HCT116 (cell line): ENCODE data around the gene CLCN1. TPM values are rescaled to one million over a fixed set of nuclear protein-coding genes. Genes with fewer than 3 reads are reported as not detected.

Experiments
- ATAC-seq: fragments of 200-7000 bp; cut with Tn5 transposase; 2 replicates; pipeline ENCODE4 v1.9.1; 2020; ENCODE audit warnings: mild to moderate bottlenecking, moderate library complexity
- BruUV-seq: library from RNA; stranded (reverse); fragments of 400-500 nt; replicated peaks from 2 replicates; lab custom pipeline; 2021; lab: Mats Ljungman, UMichigan
- CTCF ChIA-PET: fragments of 300-600 bp; sonication (Branson Sonifier 250); formaldehyde crosslinking; loops from one replicate; lab custom pipeline; 2021; ENCODE audit warnings: antibody characterized with exemption; lab: Charles Lee
- POLR2A ChIA-PET: fragments of 300-600, 350-600 bp; sonication (Branson Sonifier 250); formaldehyde crosslinking; loops from one replicate; lab custom pipeline; 2021; ENCODE audit warnings: antibody characterized with exemption; lab: Charles Lee
- RAD21 ChIA-PET, 2 experiments: fragments of 300-600 bp; sonication (Branson Sonifier 250); formaldehyde crosslinking; loops; one replicate each; lab custom pipeline; 2023; ENCODE audit warnings: low total read pairs in 2 of 2; ENCODE audit not compliant: uncharacterized antibody in 2 of 2, unreplicated experiment in 2 of 2, low non-redundant PET in 1 of 2; lab: Charles Lee
- DNase-seq: peaks from one replicate; pipeline ENCODE4 v3.0.0-alpha.2; 2010; ENCODE audit warnings: low read depth, low spot score
- H2AFZ ChIP-seq: fragments of 200-600 bp; shearing (Covaris generic), sonication (generic); 2 replicates; pipeline ENCODE4 v1.6.1; 2017; ENCODE audit warnings: low read depth, mixed run types, mixed read lengths, antibody characterized with exemption, low read length; ENCODE audit not compliant: poor library complexity, severe bottlenecking
- H3K27ac ChIP-seq: 2 replicates; pipeline ENCODE4 v1.5.1; 2012; ENCODE audit warnings: low read depth, low read length
- H3K27me3 ChIP-seq: fragments of 200-600 bp; sonication (generic); 2 replicates; pipeline ENCODE4 v1.6.1; 2016; ENCODE audit warnings: mixed run types, low read length, mixed read lengths; ENCODE audit not compliant: insufficient read depth
- H3K36me3 ChIP-seq, 2 experiments: fragments of 200-500 bp in 1 of 2; fragments of 200-600 bp in 1 of 2; sonication (Bioruptor generic) in 1 of 2; sonication (generic) in 1 of 2; 2 replicates each; pipeline versions ENCODE4 v1.5.1 to v1.6.1; 2014 to 2016; ENCODE audit warnings: low read length in 2 of 2, inconsistent platforms in 1 of 2, mixed read lengths in 1 of 2, mixed run types in 1 of 2; ENCODE audit not compliant: insufficient read depth in 2 of 2, control insufficient read depth in 1 of 2
- H3K4me1 ChIP-seq, 2 experiments: fragments of 200-600 bp in 1 of 2; sonication (generic) in 1 of 2; 2 replicates each; pipeline versions ENCODE4 v1.5.1 to v1.6.1; 2012 to 2017; ENCODE audit warnings: low read length in 2 of 2, inconsistent platforms in 1 of 2, mild to moderate bottlenecking in 1 of 2, mixed read lengths in 1 of 2, mixed run types in 1 of 2, moderate library complexity in 1 of 2; ENCODE audit not compliant: insufficient read depth in 2 of 2, control insufficient read depth in 1 of 2
- H3K4me2 ChIP-seq: fragments of 200-600 bp; sonication (generic); 2 replicates; pipeline ENCODE4 v1.6.1; 2017; ENCODE audit warnings: mixed run types, low read length, mixed read lengths
- H3K4me3 ChIP-seq, 2 experiments: fragments of 200-600 bp in 1 of 2; sonication (generic) in 1 of 2; replicated peaks in 1 of 2; 2 replicates each; pipeline ENCODE4 v1.5.1; 2011 to 2016; ENCODE audit warnings: low read length in 2 of 2, control low read depth in 1 of 2, low read depth in 1 of 2, mild to moderate bottlenecking in 1 of 2, mixed read lengths in 1 of 2, mixed run types in 1 of 2
- H3K79me2 ChIP-seq: fragments of 200-600 bp; sonication (generic); 2 replicates; pipeline ENCODE4 v1.6.1; 2017; ENCODE audit warnings: mild to moderate bottlenecking, mixed run types, low read length, moderate library complexity, mixed read lengths; ENCODE audit not compliant: insufficient read depth
- H3K9ac ChIP-seq: fragments of 200-600 bp; sonication (generic); 2 replicates; pipeline ENCODE4 v1.6.1; 2016; ENCODE audit warnings: low read length, mixed read lengths
- H3K9me2 ChIP-seq: fragments of 200-600 bp; sonication (generic), shearing (Covaris generic); 2 replicates; pipeline ENCODE4 v1.6.1; 2017; ENCODE audit warnings: mixed run types, mild to moderate bottlenecking, moderate library complexity; ENCODE audit not compliant: insufficient read depth
- H3K9me3 ChIP-seq, 2 experiments: fragments of 200-500 bp in 1 of 2; fragments of 200-600 bp in 1 of 2; sonication (Bioruptor generic) in 1 of 2; sonication (generic) in 1 of 2; 2 replicates each; pipeline ENCODE4 v1.6.1; 2014 to 2017; ENCODE audit warnings: low read length in 2 of 2, mixed read lengths in 2 of 2, inconsistent platforms in 1 of 2, low read depth in 1 of 2, mild to moderate bottlenecking in 1 of 2, mixed run types in 1 of 2, moderate library complexity in 1 of 2; ENCODE audit not compliant: control insufficient read depth in 1 of 2, insufficient read depth in 1 of 2
- H4K20me1 ChIP-seq: fragments of 200-600 bp; sonication (generic), shearing (Covaris generic); 2 replicates; pipeline ENCODE4 v1.6.1; 2017; ENCODE audit warnings: mixed run types, mild to moderate bottlenecking, moderate library complexity; ENCODE audit not compliant: insufficient read depth
- ATF3 ChIP-seq: IDR thresholded peaks from 2 replicates; pipeline ENCODE4 v1.6.1; 2012
- CEBPB ChIP-seq: IDR thresholded peaks from 2 replicates; pipeline ENCODE4 v1.6.1; 2012; ENCODE audit warnings: low read depth
- CTCF ChIP-seq, 3 experiments: fragments of 200-600 bp in 1 of 3; sonication (generic) in 1 of 3; IDR thresholded peaks in 2 of 3; conservative IDR thresholded peaks in 1 of 3; 2 replicates each; pipeline ENCODE4 v1.5.1; 2012 to 2017; ENCODE audit warnings: low read depth in 2 of 3, low read length in 2 of 3, antibody characterized with exemption in 1 of 3, borderline replicate concordance in 1 of 3, control low read depth in 1 of 3, mild to moderate bottlenecking in 1 of 3, mixed read lengths in 1 of 3, mixed run types in 1 of 3, moderate library complexity in 1 of 3; ENCODE audit not compliant: insufficient read depth in 1 of 3
- ELF1 ChIP-seq: IDR thresholded peaks from 2 replicates; pipeline ENCODE4 v1.6.1; 2012; ENCODE audit warnings: low read depth, borderline replicate concordance
- EZH2 ChIP-seq: fragments of 200-600 bp; sonication (generic); IDR thresholded peaks from 2 replicates; pipeline ENCODE4 v1.6.1; 2017; ENCODE audit warnings: antibody characterized with exemption, mixed run types
- EZH2phosphoT487 ChIP-seq: fragments of 200-600 bp; IDR thresholded peaks from 2 replicates; pipeline ENCODE4 v1.6.1; 2018; ENCODE audit warnings: antibody characterized with exemption, borderline replicate concordance
- JUND ChIP-seq: IDR thresholded peaks from 2 replicates; pipeline ENCODE4 v1.6.1; 2012
- POLR2A ChIP-seq: IDR thresholded peaks from 2 replicates; pipeline ENCODE4 v1.7.0; 2011; ENCODE audit warnings: borderline replicate concordance; ENCODE audit not compliant: insufficient read depth, insufficient read length; ENCODE audit errors: extremely low read depth
- POLR2AphosphoS5 ChIP-seq: IDR thresholded peaks from 2 replicates; pipeline ENCODE4 v1.6.1; 2011; ENCODE audit warnings: mild to moderate bottlenecking, low read depth, low read length, moderate library complexity
- RAD21 ChIP-seq: IDR thresholded peaks from 2 replicates; pipeline ENCODE4 v1.6.1; 2012; ENCODE audit warnings: low read depth, mild to moderate bottlenecking
- REST ChIP-seq: IDR thresholded peaks from 2 replicates; pipeline ENCODE4 v1.6.1; 2012; ENCODE audit warnings: low read depth
- SIN3A ChIP-seq: IDR thresholded peaks from 2 replicates; pipeline ENCODE4 v1.6.1; 2012; ENCODE audit warnings: low read depth
- SP1 ChIP-seq: IDR thresholded peaks from 2 replicates; pipeline ENCODE4 v1.6.1; 2012; ENCODE audit warnings: low read depth
- SRF ChIP-seq: IDR thresholded peaks from 2 replicates; pipeline ENCODE4 v1.6.1; 2012; ENCODE audit warnings: low read depth
- TCF7L2 ChIP-seq: IDR thresholded peaks from 2 replicates; pipeline ENCODE4 v1.7.0; 2011; ENCODE audit warnings: borderline replicate concordance, inconsistent platforms; ENCODE audit not compliant: insufficient read depth, insufficient read length; ENCODE audit errors: extremely low read depth
- YY1 ChIP-seq: IDR thresholded peaks from 2 replicates; pipeline ENCODE4 v1.6.1; 2011; ENCODE audit warnings: low read length, low read depth, moderate library complexity, mild to moderate bottlenecking; ENCODE audit not compliant: insufficient replicate concordance; ENCODE audit errors: extremely low read depth
- ZBTB33 ChIP-seq: IDR thresholded peaks from 2 replicates; pipeline ENCODE4 v1.6.1; 2011; ENCODE audit warnings: mild to moderate bottlenecking, low read length, moderate library complexity; ENCODE audit not compliant: insufficient replicate concordance; ENCODE audit errors: extremely low read depth
- ZFX ChIP-seq: fragments of 450-650 bp; IDR thresholded peaks from 2 replicates; pipeline ENCODE4 v1.6.1; 2017
- ZNF274 ChIP-seq: fragments of 200-500 bp; sonication (Bioruptor generic); IDR thresholded peaks from 2 replicates; pipeline ENCODE4 v1.6.1; 2014; ENCODE audit warnings: mild to moderate bottlenecking, low read depth, low read length, inconsistent platforms
- intact Hi-C: fragments of 100-400 bp; cut with micrococcal nuclease; formaldehyde crosslinking; loops from 2 replicates; pipeline ENCODE4 v1.10.0; 2022
- total RNA-seq: library from RNA; stranded (reverse); gene quantifications from one replicate; pipeline ENCODE4 v1.2.1, GENCODE V29; 2021; ENCODE audit not compliant: unreplicated experiment

The CLCN1 gene
- total RNA-seq, 1 experiment from 2014 or later, result 0.47 TPM

GRCh38 chr7:143283381-143283780, 32.5 kb upstream of the CLCN1 start:
- Histone ChIP-seq H3K4me2 (no peak overlapping the region), H3K9me3 (no peaks in the 10 kb centered on the region; a peak in 1 of 4 replicates), H3K36me3 (peaks cover 0 to 4% of the 10 kb centered on the region in 2 experiments; a peak in 1 of 4 replicates), H3K4me3 (no peak overlapping the region)
- RAD21 ChIA-PET, result no interaction called here
- no peak for ATAC-seq
- TF ChIP-seq SIN3A, result no peak
- TF ChIP-seq CTCF (IDR thresholded peaks at IDR 0.05 in 2 of 3, conservative IDR thresholded peaks at IDR 0.05 in 1 of 3; ENCODE audit: borderline replicate concordance in 1 of 3, insufficient read depth in 1 of 3, low read depth in 2 of 3, low read length in 2 of 3), result no peak
- TF ChIP-seq SRF, result no peak
- no peak for TF ChIP-seq ZBTB33
- TF ChIP-seq YY1, result no peak
- no peak for TF ChIP-seq REST
- no peak for TF ChIP-seq POLR2AphosphoS5
- no peak for TF ChIP-seq TCF7L2
- no peak for TF ChIP-seq CEBPB
- TF ChIP-seq JUND, result no peak
- no peak for TF ChIP-seq ATF3
- TF ChIP-seq ZFX, result no peak
- no peak for TF ChIP-seq EZH2
- no peak for TF ChIP-seq EZH2phosphoT487
- TF ChIP-seq ELF1, result no peak
- no peak for TF ChIP-seq RAD21
- TF ChIP-seq POLR2A, result no peak
- TF ChIP-seq SP1, result no peak
- no peak for TF ChIP-seq ZNF274
- TF ChIP-seq, all 23 proteins: peak for 0
- ChIA-PET CTCF (no interaction called here), POLR2A (interaction anchor here (0.6 kb wide), 1 partner anchor 20 kb away, joined by 3 read pairs; the partner anchor contains the start of gene GSTK1)
- intact Hi-C loops, result no loop called here
- Histone ChIP-seq H3K27me3 (no peaks in the 10 kb centered on the region), H4K20me1 (no peaks in the 10 kb centered on the region), H3K27ac (no peak overlapping the region), H2AFZ (no peak overlapping the region), H3K79me2 (peaks cover 2% of the 10 kb centered on the region), H3K9ac (no peak overlapping the region), H3K9me2 (no peaks in the 10 kb centered on the region), H3K4me1 (peaks cover 27 to 63% of the 10 kb centered on the region in 2 experiments)
- BruUV-seq, result no TSS peak
- no peak for DNase-seq
